Retinal pigment epithelial cell (primary cell): ENCODE measurements around the gene SERPINA10.

Source experiments
- DNase-seq: peaks from one replicate; pipeline ENCODE4 v3.0.0-alpha.2; 2010; ENCODE audit warnings: low read depth
- H3K4me3 ChIP-seq: 2 replicates; pipeline ENCODE4 v1.5.1; 2011; ENCODE audit warnings: mild to moderate bottlenecking, low read length, control low read depth, moderate library complexity
- CTCF ChIP-seq: conservative IDR thresholded peaks from 2 replicates; pipeline ENCODE4 v1.5.1; 2011; ENCODE audit warnings: low read depth, low read length, control low read depth, inconsistent platforms

The SERPINA10 gene

GRCh38 chr14:94332587-94332986 is 39.5 kb upstream of the SERPINA10 start:
- H3K4me3 ChIP-seq, result no peak overlapping the region
- no peak for TF ChIP-seq CTCF

GRCh38 chr14:94332063-94332583 is 39.1 kb upstream of the SERPINA10 start:
- H3K4me3 ChIP-seq, result no peak overlapping the region
- no peak for DNase-seq
- no peak for TF ChIP-seq CTCF

More at GRCh38 chr14:94332587-94332986, 39.5 kb upstream of the SERPINA10 start:
- no peak for DNase-seq

DNA sequence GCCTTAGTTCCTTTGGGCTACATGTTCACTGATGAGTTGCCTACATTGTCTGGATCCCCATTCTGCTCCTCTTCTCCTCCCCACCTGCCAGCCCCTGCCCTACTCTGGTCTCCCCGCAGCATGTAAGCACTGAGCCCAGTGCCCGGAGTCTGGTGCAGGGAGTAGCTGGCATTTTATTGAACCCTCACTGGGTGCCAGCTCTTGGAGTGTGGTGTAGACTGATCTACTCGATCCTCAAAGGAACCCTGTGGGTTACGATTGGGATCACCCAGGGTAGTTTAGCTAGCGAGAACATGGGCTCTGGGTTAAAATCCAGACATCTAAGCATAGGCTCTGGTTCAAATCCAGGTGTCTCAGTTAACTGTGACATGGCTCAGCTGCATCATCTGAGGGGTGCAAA is 38.4 kb upstream of the SERPINA10 start:
- no peak for TF ChIP-seq CTCF
- no peak overlapping the region for H3K4me3 ChIP-seq
- no peak for DNase-seq

GRCh38 chr14:94330857-94331256 is 37.8 kb upstream of the SERPINA10 start:
- no peak overlapping the region for H3K4me3 ChIP-seq
- TF ChIP-seq CTCF, result no peak
- DNase-seq, result no peak

GRCh38 chr14:94330432-94330831 is 37.4 kb upstream of the SERPINA10 start:
- H3K4me3 ChIP-seq, result no peak overlapping the region
- no peak for TF ChIP-seq CTCF
- no peak for DNase-seq

DNA sequence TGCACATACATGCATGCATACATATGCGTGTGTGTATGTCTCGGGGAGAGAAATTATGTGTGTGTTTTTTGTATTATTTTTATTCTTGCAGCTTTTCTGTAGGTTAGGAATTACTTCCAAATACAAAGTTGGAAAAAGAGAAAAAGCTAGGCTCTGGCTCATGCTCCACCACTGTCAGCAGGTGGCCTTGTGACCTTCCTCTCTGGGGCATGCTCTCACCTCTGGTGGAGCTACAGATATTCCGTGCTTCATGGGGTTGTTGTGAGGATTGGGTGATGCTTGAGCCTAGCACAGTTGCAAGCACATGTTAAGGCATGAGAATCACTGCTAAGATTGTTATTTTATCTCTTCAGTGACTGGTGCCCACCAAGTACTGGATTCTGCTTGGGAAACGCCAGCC is 36.8 kb upstream of the SERPINA10 start:
- no peak for DNase-seq
- TF ChIP-seq CTCF, result no peak
- H3K4me3 ChIP-seq, result no peak overlapping the region

GRCh38 chr14:94328196-94328595 is 35.1 kb upstream of the SERPINA10 start:
- no peak for DNase-seq
- no peak for TF ChIP-seq CTCF

More at GRCh38 chr14:94328196-94328595, 35.1 kb upstream of the SERPINA10 start:
- H3K4me3 ChIP-seq, result no peak overlapping the region
